HepG2 (cell line): Measurements from ENCODE around the gene PDGFD. TPM values are rescaled to one million over a fixed set of nuclear protein-coding genes. Genes with fewer than 3 reads are reported as not detected.

Source experiments
- ATAC-seq: fragments of 200-7000 bp; cut with Tn5 transposase; 3 replicates; pipeline ENCODE4 v1.9.1; 2020; ENCODE audit warnings: mild to moderate bottlenecking, moderate library complexity
- BruUV-seq: library from RNA; stranded (reverse); fragments of 400-500 nt; replicated peaks from 2 replicates; lab custom pipeline; 2021; lab: Mats Ljungman, UMichigan
- CTCF ChIA-PET: fragments of 300-600 bp; formaldehyde crosslinking; extraction: SDS; loops from one replicate; lab custom pipeline; 2021; ENCODE audit warnings: low total read pairs, inconsistent platforms, low intra/inter-chr PET ratio; lab: Yijun Ruan, JAX
- POLR2A ChIA-PET: fragments of 350-600 bp; sonication (Branson Sonifier 250); formaldehyde crosslinking; loops from one replicate; lab custom pipeline; 2020; ENCODE audit warnings: antibody characterized with exemption, inconsistent platforms; lab: Yijun Ruan, JAX
- DNase-seq: peaks from one replicate; pipeline ENCODE4 v3.0.0-alpha.2; 2015; ENCODE audit warnings: low spot score
- FAIRE-seq: peaks from 3 replicates; lab custom pipeline; 2011; peaks lifted over from hg19 to GRCh38; lab: Jason Lieb, UNC
- H2AFZ ChIP-seq: one replicate; pipeline ENCODE4 v1.6.1; 2011; ENCODE audit warnings: low read length, inconsistent platforms
- H3K27ac ChIP-seq: fragments of 300-600 bp; 3 replicates; pipeline ENCODE4 v1.8.0; 2011; ENCODE audit warnings: mixed run types, mild to moderate bottlenecking, mixed read lengths, low read length, inconsistent platforms; ENCODE audit not compliant: insufficient read depth; ENCODE audit errors: extremely low read length
- H3K27me3 ChIP-seq, 2 experiments: fragments of 200-600 bp in 1 of 2; 2 replicates in 1 of 2; 3 replicates in 1 of 2; pipeline versions ENCODE4 v1.6.0 to v1.8.0; 2011; ENCODE audit warnings: low read length in 2 of 2, mild to moderate bottlenecking in 2 of 2, moderate library complexity in 2 of 2, inconsistent platforms in 1 of 2; ENCODE audit not compliant: insufficient read depth in 2 of 2, control insufficient read depth in 1 of 2
- H3K36me3 ChIP-seq, 2 experiments: fragments of 200-600 bp in 1 of 2; replicated peaks in 1 of 2; 2 replicates in 1 of 2; 3 replicates in 1 of 2; pipeline versions ENCODE4 v1.5.1 to v1.8.0; 2011; ENCODE audit warnings: low read length in 2 of 2, inconsistent platforms in 1 of 2; ENCODE audit not compliant: insufficient read depth in 2 of 2, control insufficient read depth in 1 of 2
- H3K4me1 ChIP-seq: 2 replicates; pipeline ENCODE4 v1.5.1; 2012; ENCODE audit warnings: low read length, inconsistent platforms; ENCODE audit not compliant: insufficient read depth
- H3K4me2 ChIP-seq: 2 replicates; pipeline ENCODE4 v1.6.0; 2011; ENCODE audit warnings: low read depth, low read length, inconsistent platforms
- H3K4me3 ChIP-seq, 3 experiments: fragments of 200-600 bp in 1 of 3; sonication (generic), shearing (Covaris generic) in 1 of 3; replicated peaks in 1 of 3; 2 replicates each; pipeline ENCODE4 v1.5.1; 2011 to 2016; ENCODE audit warnings: low read length in 3 of 3, inconsistent platforms in 2 of 3, low read depth in 2 of 3, mild to moderate bottlenecking in 2 of 3, control low read depth in 1 of 3, mixed read lengths in 1 of 3; ENCODE audit not compliant: insufficient read depth in 1 of 3
- H3K79me2 ChIP-seq: one replicate; pipeline ENCODE4 v1.6.1; 2011; ENCODE audit warnings: low read length, inconsistent platforms; ENCODE audit not compliant: insufficient read depth
- H3K9ac ChIP-seq: 2 replicates; pipeline ENCODE4 v1.6.0; 2011; ENCODE audit warnings: mild to moderate bottlenecking, low read depth, low read length, inconsistent platforms; ENCODE audit not compliant: insufficient read depth
- H3K9me3 ChIP-seq: 2 replicates; pipeline ENCODE4 v1.5.1; 2012; ENCODE audit warnings: mild to moderate bottlenecking, low read length
- H4K20me1 ChIP-seq: 2 replicates; pipeline ENCODE4 v1.6.0; 2011; ENCODE audit warnings: inconsistent platforms, mild to moderate bottlenecking, low read length, moderate library complexity; ENCODE audit not compliant: insufficient read depth
- BRCA1 ChIP-seq: sonication (generic); formaldehyde crosslinking; IDR thresholded peaks from 2 replicates; pipeline ENCODE4 v1.4.0; 2020; ENCODE audit warnings: missing genetic modification reagents
- RFXAP ChIP-seq: sonication (generic); formaldehyde crosslinking; IDR thresholded peaks from 2 replicates; pipeline ENCODE4 v1.4.0; 2020; ENCODE audit warnings: missing genetic modification reagents, borderline replicate concordance
- RXRB ChIP-seq: IDR thresholded peaks from 2 replicates; pipeline ENCODE4 v1.6.1; 2016; ENCODE audit warnings: borderline replicate concordance, missing genetic modification reagents, missing compliant biosample characterization
- SATB2 ChIP-seq: sonication (generic); formaldehyde crosslinking; IDR thresholded peaks from 2 replicates; pipeline ENCODE4 v1.5.0; 2020; ENCODE audit warnings: missing genetic modification reagents
- YEATS2 ChIP-seq: sonication (generic); formaldehyde crosslinking; IDR thresholded peaks from 2 replicates; pipeline ENCODE4 v1.4.0; 2020; ENCODE audit warnings: missing genetic modification reagents, borderline replicate concordance
- ZBTB49 ChIP-seq: sonication (generic); formaldehyde crosslinking; IDR thresholded peaks from 2 replicates; pipeline ENCODE4 v1.4.0; 2020; ENCODE audit warnings: missing genetic modification reagents, borderline replicate concordance
- ZNF263 ChIP-seq: sonication (generic); formaldehyde crosslinking; IDR thresholded peaks from 2 replicates; pipeline ENCODE4 v1.4.0; 2020; ENCODE audit warnings: missing genetic modification reagents
- ZNF354B ChIP-seq: sonication (generic); formaldehyde crosslinking; IDR thresholded peaks from 2 replicates; pipeline ENCODE4 v1.8.0; 2022; ENCODE audit warnings: mild to moderate bottlenecking, missing genetic modification reagents
- ZNF543 ChIP-seq: sonication (generic); formaldehyde crosslinking; IDR thresholded peaks from 2 replicates; pipeline ENCODE4 v1.4.0; 2020; ENCODE audit warnings: mild to moderate bottlenecking, missing genetic modification reagents
- WGBS: methylation state at CpG from one replicate; pipeline ENCODE4 v1.1.6; 2017; ENCODE audit warnings: low lambda C conversion rate; 5-methylcytosine and 5-hydroxymethylcytosine counted together
- in situ Hi-C: cut with HindIII; loops from 2 replicates; pipeline ENCODE4 v1.10.0; 2017; ENCODE audit warnings: low pct_unique_long_range_greater_than_20kb; ENCODE audit not compliant: extremely low pct_ligation_motif_present
- intact Hi-C: fragments of 100-400 bp; cut with micrococcal nuclease; formaldehyde crosslinking; loops from one replicate; pipeline ENCODE4 v1.10.0; 2022; ENCODE audit not compliant: unreplicated experiment
- polyA plus RNA-seq, 8 experiments: library from polyadenylated mRNA; depleted of rRNA in 3 of 8; stranded (reverse) in 7 of 8; unstranded in 1 of 8; fragments of >200 nt; fragmentation: Illumina TruSeq in 4 of 8; extraction: Trizol in 4 of 8; gene quantifications; 2 replicates each; pipeline versions ENCODE4 v1.2.1 to v1.2.3, GENCODE V29; 2011 to 2016; ENCODE audit warnings: low read depth in 4 of 8, missing spikeins in 1 of 8, mixed read lengths in 1 of 8; ENCODE audit not compliant: insufficient read depth in 1 of 8
- total RNA-seq, 5 experiments: library from RNA; depleted of rRNA; stranded (reverse); fragments of >200 nt; fragmentation: Illumina TruSeq; extraction: Trizol; gene quantifications; 2 replicates each; pipeline ENCODE4 v1.2.3, GENCODE V29; 2016; ENCODE audit warnings: low read depth in 1 of 5
- TF ChIP-seq, protein P1 (sequence below): IDR thresholded peaks from 2 replicates; pipeline ENCODE4 v1.6.1; 2016; ENCODE audit warnings: missing genetic modification reagents, missing compliant biosample characterization
- TF ChIP-seq, protein P2 (sequence below): sonication (generic); formaldehyde crosslinking; IDR thresholded peaks from 2 replicates; pipeline ENCODE4 v1.5.1; 2020; ENCODE audit warnings: missing genetic modification reagents, mild to moderate bottlenecking, borderline replicate concordance
- TF ChIP-seq, protein P3 (sequence below): sonication (generic); formaldehyde crosslinking; IDR thresholded peaks from 2 replicates; pipeline ENCODE4 v1.4.0; 2020; ENCODE audit warnings: missing genetic modification reagents

The PDGFD gene
- total and polyA plus RNA-seq, 2 of the 13 experiments (the other 11 are each of a cell fraction or from before 2014, with no cell fraction given) = 0.09 to 0.29 TPM

DNA sequence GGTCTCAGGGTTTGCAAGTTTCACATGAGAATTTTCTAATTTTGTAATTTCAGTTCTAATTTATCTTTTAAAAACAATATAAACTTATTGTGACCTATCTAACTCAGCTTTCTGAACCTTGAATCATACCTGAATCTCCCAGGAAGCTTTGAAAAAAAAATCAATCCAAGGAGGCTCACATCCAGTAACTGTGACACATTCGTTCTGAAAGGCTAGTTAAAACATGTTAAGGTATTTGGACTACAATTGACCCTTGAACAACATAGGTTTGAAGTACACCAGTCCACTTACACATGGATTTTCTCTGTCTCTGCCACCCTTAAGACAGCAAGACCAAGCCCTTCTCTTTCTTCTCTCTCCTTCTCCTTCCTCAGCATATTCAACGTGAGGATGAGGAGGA is 87.5 kb downstream of the PDGFD start:
- H4K20me1 ChIP-seq = no peaks in the 10 kb centered on the region
- H3K9ac ChIP-seq = no peak overlapping the region
- H2AFZ ChIP-seq = no peak overlapping the region
- ChIA-PET POLR2A (no interaction called here), CTCF (no interaction called here)
- no peak for ATAC-seq
- no peak overlapping the region for H3K27ac ChIP-seq
- H3K4me1 ChIP-seq = no peaks in the 10 kb centered on the region
- H3K4me3 ChIP-seq = no peak overlapping the region
- in situ Hi-C loops = no loop called here
- H3K79me2 ChIP-seq = no peaks in the 10 kb centered on the region
- TF ChIP-seq, protein P1, sequence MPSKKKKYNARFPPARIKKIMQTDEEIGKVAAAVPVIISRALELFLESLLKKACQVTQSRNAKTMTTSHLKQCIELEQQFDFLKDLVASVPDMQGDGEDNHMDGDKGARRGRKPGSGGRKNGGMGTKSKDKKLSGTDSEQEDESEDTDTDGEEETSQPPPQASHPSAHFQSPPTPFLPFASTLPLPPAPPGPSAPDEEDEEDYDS = no peak
- TF ChIP-seq ZNF354B (CRISPR knock-in tag) = no peak
- TF ChIP-seq, protein P2, sequence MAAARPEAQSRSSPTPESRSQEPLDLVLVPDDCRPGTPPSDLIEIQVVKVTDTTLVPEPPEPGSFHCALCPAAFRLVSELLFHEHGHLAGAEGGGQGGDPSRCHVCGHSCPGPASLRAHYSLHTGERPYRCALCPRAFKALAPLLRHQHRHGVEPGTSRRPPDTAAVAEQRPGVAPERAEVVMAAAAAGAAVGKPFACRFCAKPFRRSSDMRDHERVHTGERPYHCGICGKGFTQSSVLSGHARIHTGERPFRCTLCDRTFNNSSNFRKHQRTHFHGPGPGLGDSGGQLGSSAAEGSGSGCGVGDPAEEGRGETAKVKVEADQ (CRISPR knock-in tag) = no peak
- no peak for TF ChIP-seq BRCA1 (CRISPR knock-in tag)
- no peak for TF ChIP-seq ZNF543 (CRISPR knock-in tag)
- TF ChIP-seq ZNF263 (CRISPR knock-in tag) = no peak
- TF ChIP-seq, protein P3, sequence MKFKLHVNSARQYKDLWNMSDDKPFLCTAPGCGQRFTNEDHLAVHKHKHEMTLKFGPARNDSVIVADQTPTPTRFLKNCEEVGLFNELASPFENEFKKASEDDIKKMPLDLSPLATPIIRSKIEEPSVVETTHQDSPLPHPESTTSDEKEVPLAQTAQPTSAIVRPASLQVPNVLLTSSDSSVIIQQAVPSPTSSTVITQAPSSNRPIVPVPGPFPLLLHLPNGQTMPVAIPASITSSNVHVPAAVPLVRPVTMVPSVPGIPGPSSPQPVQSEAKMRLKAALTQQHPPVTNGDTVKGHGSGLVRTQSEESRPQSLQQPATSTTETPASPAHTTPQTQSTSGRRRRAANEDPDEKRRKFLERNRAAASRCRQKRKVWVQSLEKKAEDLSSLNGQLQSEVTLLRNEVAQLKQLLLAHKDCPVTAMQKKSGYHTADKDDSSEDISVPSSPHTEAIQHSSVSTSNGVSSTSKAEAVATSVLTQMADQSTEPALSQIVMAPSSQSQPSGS = no peak
- no peak for TF ChIP-seq YEATS2
- TF ChIP-seq RFXAP (CRISPR knock-in tag) = no peak
- no peak for TF ChIP-seq RXRB
- no peak for TF ChIP-seq SATB2 (CRISPR knock-in tag)
- no peak for TF ChIP-seq ZBTB49
- BruUV-seq = no TSS peak
- no peaks in the 10 kb centered on the region for H3K27me3 ChIP-seq
- DNase-seq = no peak
- no peaks in the 10 kb centered on the region for H3K9me3 ChIP-seq
- FAIRE-seq = no peak
- intact Hi-C loops = loop anchor here (5.0 kb wide), 1 partner anchor 1211 kb away; no protein-coding TSS in a partner anchor
- WGBS = 3% methylated on average over 2 of the region's 2 CpGs
- H3K4me2 ChIP-seq = no peak overlapping the region
- H3K36me3 ChIP-seq = no peaks in the 10 kb centered on the region
